Measurements from ENCODE around the gene KIF21B.

The KIF21B gene

DNA sequence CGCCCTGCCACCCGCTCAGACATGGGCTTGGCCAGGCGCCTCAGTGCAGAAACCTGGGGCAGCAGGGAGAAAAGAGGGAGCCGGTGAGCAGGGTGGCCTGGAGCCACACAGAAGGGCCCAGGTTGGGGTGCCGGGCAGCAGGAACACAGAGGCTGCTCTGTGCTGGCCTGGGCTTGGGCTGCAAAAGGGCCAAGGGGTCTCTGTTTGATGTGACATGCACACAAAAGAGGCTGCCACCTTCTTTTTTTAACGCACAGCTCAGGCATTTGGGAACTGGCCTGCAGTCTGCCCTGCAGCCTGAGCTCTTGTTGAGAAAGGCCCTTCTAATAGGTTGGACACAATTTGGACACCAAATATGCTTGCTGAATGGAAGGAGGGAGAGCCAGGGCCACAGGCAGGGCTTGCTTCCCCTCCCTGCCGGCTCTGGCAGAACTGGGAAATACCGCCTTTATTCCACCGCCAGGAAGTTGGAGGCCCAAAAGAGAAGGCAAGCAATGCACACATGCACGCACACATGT, 32.4 kb downstream of the KIF21B start:
- DNase-seq: no peak

DNA sequence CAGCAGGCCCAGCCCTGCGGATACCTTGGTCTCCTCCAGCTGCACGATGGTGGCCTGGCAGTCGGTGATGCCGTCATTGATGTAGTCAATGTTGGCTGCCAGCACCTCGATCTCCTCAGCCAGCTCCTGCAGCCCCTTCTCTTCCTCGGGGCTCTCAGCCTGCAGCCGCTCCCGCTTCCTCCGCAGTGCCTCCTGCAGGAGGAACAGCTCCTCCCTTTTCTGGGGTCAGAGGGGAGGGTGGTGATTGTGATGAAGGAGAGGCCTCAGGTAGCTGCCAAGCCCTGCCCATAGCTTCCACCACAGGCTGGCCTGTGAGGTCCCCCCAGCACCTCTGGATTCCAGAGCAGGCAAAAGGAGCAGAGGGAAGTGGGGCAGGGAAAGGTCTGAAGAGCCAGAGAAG, 33.4 kb downstream of the KIF21B start:
- DNase-seq: no peak

DNA sequence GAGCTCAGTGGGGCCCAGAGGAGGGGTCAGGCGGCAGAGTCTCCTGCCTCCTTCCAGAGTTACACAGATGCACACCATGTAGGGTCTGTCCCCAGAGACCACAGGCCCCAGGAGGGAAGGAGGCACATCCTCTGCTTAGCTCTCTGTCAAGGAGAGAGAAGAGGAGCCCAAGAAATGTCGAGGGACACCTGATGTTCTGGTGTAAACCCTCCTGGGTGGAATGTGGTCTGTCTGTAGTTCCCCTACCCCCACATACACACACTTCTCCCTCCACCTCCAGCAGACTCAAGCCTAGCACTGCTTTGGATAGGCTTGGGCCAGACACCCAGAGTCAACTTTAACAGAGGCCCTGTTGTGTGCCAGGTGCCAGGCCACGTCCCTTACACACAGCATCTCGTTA, 34.2 kb downstream of the KIF21B start:
- DNase-seq: no peak

DNA sequence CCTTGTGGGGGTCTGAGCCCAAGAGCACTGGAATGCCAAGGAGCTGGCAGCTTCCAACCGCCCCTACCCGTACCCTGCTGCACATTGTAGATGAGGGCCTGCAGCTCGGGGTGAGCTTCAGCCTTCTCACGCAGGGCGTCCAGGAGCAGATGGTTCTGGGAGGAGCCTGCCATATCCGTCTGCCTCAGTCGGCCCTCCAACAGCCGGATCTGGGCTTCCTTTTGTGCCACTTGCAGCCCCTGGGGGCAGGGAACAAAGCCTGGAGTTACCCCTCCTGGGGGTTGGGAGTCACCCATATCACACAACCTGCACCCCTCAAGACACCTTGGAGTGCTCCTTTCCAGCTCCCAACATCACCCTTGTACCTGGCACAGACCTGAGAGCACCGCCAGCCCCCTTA, 34.8 kb downstream of the KIF21B start:
- DNase-seq: no peak

DNA sequence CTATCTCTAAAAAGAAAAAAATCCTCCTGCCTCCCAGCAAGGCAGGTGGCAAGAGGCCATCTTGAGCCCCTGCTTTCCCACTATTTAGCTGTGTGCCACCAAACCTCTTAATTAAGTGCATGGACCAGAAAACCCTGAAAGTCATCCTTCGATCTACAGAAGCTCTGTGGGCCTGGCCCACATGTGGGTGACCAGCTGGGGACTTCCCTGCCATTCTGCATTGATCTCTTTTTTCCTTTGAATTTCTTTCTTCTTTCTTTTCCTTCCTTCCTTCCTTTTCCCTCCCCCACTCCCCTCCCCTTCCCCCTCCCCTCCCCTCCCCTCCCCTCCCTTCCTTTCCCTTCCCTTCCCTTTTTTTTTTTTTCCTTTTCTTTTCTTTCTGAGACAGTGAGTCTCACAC, 38.0 kb downstream of the KIF21B start:
- no peak for DNase-seq

DNA sequence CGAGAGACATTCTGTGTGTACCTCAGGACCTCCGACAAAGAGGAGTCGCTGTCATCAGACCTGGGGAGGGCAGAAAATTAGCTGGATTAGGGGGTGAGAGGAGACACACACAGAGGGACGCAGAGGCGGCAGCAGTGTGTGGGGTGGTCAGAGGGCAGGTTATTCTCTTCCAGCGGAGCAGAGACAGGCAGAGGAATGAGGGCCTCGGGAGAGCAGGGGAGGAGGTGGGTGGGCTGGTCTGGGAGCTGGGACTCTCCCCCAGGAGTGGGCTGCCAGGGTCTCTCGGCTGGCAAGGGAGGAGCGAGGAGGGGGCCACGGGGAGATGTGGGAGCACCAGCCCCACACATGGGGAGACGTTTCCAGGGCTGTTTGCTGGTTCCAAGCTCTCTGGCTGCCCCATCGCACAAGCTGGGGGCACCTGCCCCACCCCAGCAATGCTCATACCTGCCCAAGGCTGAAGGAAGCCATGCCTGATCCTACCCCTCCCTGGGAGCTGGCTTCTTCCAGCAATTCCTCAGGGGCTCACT, 40.4 kb downstream of the KIF21B start:
- DNase-seq: no peak

DNA sequence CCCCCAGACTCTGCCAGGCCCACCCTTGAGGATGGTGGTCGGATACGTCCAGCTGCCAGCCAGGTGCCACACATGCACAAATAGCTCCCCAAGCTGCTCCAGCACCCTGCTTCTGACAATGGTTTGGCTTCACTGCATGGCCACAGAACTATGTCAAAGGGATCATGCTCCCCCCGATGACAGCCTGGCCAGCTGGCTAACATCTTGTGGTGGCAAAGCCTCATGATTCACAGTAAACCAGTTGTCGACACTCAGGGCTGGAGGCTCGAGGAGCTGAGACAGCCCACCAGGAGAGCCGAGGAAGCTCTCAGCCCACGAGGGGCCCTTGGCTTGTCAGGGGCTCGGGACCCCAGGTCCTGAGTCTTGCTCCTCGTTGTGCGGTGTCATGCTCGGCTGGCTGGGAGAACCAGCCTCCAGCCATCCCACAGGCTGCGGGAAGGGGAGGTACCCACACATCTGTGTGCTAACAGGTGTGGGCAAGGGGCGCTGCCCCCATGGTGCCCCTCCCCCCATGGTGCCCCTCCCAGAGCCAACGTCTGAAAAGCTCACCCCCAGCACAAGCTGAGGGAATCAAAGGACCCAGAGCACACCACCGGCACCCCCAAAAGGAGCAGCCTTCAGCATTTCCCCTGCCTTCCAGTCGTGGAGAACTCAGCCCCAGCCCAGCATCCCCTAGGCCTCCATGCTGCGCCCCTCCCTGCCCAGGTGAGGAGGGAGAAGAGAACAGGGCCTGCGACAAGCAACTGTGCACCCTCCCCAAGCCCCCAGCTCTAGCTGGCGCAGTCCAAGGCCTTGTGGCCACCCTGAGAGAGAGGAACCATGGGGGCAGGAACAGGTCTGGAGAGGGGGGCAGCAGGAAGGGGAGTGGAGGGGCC, 41.2 kb downstream of the KIF21B start:
- DNase-seq: peak; percentile 48

DNA sequence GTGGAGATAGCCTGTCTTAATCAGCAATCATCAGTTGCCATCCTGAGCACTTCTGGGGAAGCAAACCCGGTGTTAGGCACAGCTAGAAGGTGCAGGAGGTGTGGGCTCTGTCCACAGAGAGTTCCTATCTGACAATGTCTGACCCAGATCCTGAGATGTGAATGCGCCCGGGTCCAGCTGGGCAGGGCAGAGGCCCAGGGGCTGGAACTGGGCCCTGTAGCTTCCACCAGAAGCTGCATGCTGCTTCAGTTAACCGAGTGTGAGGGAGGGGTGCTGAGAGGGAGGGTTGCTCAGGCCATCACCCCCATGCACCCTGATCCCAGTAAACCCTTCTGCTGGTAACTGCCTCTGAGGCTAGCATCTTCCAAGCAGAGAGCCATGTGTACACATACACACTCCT, 42.2 kb downstream of the KIF21B start:
- no peak for DNase-seq

DNA sequence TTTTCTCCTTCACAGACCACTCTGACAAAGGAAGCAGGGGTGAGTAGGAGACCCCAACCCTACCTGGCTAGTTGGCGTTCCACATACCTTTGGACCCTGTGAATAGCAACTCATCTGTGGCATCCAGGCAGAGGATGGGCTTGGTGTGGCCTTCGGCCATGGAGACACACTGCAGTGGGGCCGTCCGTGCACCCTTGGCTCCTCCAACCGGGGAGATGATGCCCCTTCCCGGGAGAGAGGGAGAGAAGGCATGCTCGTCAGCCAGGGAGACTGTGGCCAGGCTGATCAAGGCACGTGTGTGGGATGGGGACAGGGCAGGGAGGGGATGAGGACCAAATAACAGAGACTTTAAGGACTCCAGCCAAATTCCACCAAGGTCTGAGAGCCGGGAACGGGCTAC, 42.6 kb downstream of the KIF21B start:
- no peak for DNase-seq

DNA sequence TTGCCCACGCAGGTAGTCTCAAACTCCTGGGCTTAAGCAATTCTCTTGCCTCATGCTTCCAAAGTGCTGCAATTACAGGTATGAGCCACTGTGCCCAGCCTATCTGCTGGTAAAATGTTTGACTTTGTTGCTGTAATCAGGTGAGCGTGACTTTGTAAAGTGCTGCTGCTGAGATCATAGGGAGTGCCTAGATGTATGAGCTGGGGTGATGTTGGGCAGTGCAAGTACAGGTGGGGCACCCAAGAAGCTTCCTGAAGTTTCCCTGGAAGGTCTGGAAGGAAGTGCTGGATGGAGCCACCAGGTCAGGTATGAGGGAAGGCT, 43.1 kb downstream of the KIF21B start:
- DNase-seq: no peak

DNA sequence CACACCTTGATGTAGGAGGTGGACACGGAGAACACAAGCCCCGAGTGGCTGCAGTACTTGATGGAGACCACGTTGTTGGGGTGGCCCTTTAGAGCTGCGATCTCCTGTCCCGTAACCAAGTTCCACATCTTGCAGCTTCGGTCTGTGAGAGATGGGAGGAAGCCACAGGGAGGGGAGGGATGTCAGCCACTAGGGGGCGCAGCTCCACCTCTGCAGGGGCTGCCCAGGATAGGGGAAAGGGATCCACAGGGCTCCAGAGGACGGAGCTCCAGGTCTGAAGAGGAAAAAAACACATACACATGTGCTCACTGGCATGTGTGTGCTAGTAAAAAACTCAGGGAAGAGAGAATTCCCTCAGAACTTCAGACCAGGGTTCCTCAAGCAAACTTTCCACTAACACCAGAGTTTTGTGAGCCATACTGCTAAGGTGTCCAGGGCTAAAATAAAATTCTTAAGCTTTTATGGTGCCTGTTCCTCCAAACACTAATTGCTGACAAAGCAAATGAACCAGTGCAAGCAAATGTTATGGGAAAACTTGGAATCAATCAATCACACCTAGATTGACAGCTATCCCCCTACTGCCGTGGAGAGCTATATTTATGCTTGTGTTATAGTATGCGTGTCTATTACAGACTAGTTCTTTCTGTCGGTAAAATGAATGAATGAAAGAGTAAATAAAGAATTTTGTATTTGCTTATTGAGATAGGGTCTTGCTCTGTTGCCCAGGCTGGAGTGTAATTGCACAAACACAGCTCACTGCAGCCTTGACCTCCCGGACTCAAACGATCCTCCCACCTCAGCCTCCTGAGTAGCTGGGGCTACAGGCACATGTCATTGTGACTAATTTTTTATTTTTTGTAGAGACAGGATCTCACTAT, 43.7 kb downstream of the KIF21B start:
- DNase-seq: peak; percentile 27

DNA sequence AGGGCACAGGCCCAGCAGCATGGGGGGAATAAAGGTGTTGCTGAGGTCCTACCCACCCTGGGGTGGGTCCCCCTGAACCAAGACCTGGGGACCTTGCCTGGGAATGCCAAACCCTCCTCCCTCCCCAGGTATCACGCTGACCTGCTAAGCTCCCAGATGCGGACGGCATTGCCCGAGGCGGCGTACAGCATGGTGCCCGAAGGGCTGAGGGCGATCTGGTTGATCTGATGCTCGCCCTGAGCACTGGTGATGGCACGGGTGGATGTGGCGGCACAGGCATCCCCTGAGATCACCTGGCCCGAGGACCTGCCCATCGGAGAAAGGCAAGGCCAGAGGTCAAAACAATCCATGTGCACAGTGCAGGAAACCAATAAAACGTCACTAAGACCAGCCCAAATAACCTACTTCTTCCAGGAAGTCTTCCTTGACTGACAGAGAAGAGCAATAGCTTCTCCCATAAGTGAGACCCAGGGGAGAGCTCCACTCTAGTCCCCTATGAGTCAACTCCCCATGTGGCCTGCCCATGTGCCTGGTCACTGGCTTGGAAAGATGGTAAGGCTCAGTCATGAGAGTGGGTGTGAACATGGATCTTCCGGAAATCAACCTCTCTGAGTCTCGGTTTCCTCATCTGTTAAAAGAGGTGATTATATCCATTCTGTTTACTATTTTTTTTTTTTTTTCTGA, 46.3 kb downstream of the KIF21B start:
- DNase-seq: no peak

DNA sequence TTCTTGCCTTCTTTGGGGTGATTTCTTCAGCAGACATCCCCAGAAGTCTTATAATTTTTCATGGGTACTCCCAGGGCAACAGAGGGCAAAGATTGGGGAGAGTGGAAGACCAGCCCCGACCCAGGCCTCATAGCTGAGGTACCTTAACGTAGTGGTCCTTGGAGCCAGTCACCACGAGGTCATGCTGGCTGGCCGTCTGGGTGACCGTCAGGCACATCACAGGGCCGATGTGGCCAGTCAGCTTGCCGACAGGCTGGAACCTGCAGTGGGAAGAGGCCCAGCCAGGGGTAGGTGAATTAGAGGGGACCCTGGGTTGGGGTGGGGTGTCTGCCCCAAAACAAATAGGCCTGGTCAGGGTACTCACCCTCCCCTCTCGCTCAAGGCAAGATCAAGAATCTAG, 46.9 kb downstream of the KIF21B start:
- no peak for DNase-seq

DNA sequence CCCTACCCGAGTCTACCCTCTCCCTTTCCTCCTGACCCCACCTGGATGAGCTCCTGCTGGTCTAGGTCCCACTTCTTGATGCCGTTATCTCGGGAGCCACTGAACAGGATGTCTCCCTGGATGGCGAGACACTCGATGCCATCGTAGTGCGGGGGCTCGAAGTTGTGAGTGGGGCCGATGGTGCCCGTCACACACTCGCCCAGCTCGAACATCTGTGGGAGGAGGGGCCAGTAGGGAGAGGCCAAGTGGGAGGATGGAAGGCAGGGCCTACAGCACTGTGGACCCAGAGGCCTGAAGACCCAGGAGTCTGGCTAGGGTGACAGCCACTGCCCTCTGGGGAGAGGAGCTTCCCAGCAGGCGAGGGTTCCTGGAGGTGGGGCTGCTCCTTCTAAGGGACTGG, 48.1 kb downstream of the KIF21B start:
- no peak for DNase-seq

DNA sequence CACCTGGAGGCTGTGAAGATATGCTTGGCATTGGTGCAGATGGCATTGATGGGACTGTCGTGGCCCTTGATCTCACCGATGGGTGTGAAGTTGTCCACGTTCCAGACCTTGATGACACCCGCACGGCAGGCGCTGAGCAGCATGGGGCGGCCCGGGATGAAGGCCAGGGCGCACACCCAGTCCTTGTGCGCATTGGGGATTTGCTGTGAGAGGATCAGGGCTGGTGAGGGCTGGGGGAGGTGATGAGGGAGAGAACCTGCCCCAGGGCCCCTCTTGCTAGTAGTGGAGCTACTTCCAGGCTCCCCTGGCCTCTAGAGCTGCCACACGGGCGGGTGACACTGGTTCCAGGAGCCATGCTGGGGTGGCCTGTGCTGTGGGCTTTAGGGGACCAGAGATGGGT, 48.8 kb downstream of the KIF21B start:
- no peak for DNase-seq

DNA sequence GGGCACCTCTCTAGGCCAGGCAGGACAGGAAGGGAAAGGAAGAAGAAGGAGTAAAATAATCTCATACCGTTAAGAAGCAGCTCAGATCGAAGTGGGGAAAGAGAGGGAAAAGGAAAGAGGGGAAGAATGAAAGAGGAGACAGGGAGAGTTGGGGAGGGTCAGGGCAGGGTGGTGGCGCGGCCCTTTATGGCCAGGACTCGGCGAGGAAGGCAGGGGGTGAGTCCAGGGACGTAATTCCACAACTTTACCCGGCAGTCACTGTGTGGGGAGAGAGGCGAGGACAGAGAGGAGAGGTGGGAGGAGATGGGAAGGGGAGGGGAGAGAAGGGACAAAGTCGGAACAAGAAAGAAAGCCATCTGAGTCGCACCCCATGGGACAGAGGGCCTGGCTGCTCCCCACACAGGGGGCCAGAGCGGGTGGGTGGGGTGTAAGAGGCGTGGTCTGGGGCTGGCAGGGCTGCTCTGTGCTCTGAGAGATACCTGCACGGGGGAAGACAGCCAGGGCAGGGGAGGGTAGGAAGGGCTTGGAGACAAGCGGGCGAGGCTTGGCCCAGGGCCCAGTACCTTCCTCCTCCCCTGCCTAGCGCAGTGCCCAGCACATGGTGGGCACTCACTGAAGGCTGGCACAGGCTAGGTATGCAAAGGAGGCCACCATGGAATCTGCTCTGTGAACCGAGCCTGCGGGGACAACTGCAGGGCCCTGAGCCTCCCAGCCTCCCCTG, 49.4 kb downstream of the KIF21B start:
- DNase-seq: no peak

DNA sequence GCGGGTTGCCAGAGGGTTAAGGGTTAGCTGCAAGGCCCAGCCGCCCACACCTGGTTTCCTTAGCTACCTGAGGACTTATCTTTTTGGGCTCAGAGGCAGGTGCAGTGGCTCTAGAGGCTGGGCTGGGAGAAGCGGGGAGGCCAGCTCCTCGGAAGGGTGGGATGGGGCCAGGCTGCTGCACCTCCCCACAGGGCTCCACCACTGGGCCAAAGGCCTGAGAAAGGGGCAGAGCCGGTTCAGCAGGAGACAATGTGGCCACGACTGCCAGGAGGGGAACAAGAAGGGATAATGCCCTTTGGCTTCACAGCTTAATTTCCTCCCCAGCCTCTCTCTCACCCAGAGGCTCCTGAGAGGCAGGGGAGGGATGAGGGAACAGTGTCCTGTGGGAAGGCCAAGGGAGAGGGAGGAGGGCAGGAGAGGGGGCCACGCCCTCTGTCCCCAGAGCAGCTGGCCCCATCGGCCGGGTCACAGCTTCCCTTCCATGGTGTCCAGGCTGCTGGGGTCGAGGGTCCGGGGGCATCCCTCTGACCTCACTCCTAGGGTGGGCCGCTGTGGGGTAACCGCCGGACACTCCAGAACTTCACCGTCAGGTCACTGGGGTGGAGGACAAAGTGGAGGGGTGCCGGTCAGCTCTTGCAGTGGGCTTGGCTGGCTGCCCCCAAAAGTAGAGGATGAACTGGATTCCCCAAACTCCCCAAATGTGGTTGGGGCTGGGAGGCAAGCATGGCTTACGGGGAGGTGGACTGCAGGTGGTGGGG, 50.4 kb downstream of the KIF21B start:
- no peak for DNase-seq

DNA sequence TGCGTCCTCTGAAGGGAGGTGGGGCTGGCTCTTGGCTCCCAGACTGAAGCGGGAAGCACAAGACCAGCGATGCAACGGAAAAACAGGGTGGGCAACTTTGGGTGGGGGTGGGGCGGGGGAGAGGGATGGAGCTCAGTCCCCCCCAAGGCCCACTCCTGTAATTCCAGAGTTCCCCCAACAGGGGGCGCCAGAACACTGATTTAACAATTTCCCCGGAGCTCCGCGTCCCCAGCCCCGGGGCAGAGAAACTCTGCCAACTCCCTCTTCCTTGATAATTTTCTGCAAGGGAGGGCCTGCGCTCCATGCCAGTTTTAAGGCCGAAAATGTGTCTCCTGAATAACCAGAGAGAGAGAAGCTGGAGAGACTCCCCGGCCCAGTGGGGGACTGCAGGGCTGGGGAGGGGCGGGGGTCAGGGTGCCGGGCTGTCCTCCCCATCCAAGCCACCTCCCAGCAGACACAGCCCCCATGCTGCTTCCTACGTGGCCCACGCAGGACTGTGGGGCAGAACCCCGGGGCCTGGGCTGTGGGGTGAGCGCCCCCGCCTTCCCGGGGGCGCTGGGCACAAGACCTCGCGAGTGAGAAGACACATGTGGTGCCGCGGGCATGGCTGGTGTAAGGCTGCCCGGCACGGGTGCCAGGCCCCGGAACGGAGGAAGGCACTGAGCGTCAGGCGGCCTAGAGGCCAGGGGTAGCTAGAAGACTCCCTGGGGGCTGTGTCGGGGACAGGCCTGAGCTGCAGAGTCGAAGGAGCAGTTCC, 51.4 kb downstream of the KIF21B start:
- DNase-seq: peak; percentile 58

DNA sequence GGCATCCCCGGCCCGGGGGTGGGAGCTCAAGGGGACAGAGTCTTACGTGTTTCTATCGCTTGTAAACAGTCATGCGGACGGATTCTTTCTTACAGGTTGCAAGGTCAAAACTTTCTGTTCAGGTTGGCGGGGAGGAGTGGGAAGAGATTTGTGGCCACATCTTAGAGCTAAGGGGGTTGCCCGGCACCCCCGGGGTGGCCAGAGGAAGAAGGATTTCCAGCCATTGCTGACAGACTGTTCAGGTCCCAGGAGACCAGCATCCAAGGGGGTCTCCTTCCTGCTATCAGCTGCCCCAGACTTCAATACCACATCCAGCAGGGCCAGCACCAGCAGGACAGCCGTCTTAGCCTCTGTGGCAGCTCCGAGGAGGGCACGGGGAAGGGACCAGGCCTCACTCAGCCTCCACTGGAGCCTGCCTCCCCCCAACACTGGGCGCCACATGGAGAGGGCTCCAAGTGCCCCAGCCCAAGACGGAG, 52.0 kb downstream of the KIF21B start:
- DNase-seq: no peak

DNA sequence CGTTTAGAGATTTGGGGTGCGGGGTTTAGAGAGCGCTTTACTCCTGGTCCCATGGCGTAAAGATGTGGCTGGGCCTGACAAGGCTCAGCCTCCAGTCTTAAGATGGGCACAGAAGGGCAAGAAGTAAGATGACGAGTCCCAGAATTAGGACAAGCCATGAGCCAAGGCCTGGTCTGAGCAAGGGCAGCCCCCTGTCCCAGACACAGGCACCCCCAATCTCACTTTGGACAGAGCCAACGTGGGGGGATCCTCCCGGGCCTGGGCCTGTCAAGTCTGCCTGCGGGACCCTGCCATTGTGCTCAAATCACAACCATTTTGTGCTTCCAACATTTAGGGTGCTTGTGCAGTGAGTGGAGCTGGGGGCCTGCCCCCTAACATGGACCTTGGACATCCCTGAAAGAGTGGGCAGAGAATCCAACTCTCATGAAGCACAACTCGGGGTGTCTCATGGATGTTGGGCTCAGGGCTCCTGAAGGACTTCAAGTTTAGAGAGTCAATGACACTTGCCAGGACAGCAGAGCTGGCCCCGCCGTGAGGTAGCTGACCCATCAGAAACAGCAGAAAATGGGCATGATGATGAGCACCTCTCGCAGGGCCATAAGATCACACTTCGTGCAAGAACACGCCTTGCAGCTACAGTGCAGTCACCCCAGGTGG, 52.6 kb downstream of the KIF21B start:
- DNase-seq: no peak
